Endometrial microvascular endothelial cells (primary cell): ENCODE results near the gene SEPTIN14. TPM values are rescaled to one million over a fixed set of nuclear protein-coding genes. Genes with fewer than 3 reads are reported as not detected.
"Not testable (repeated sequence)": the region's sequence is repeated elsewhere in the genome, so short reads cannot be mapped to it uniquely, and the experiment has no call there.

ENCODE experiments used
- in situ Hi-C: cut with HindIII; loops from 2 replicates; pipeline ENCODE4 v1.10.0; 2017; ENCODE audit warnings: low sequenced_read_pairs, low pct_unique_long_range_greater_than_20kb; ENCODE audit errors: inconsistent ontology term
- total RNA-seq: library from RNA; depleted of rRNA; stranded (reverse); fragments of >200 nt; gene quantifications from one replicate; pipeline ENCODE4 v1.2.3, GENCODE V29; 2015; ENCODE audit errors: inconsistent ontology term

SEPTIN14 gene
- total RNA-seq, 1 donor from 2014 or later = not detected

GRCh38 chr7:55787796-55788195 lies 74.8 kb downstream of the SEPTIN14 start:
- in situ Hi-C loops = no loop called here

GRCh38 chr7:55786901-55787300 lies 75.7 kb downstream of the SEPTIN14 start:
- in situ Hi-C loops = no loop called here

GRCh38 chr7:55785444-55785843 lies 77.1 kb downstream of the SEPTIN14 start:
- in situ Hi-C loops = not testable (repeated sequence)

- in situ Hi-C loops = no loop called here
Observed at GRCh38 chr7:55784151-55784550, 78.4 kb downstream of the SEPTIN14 start.

- in situ Hi-C loops = no loop called here
Observed at GRCh38 chr7:55778631-55779030, 83.9 kb downstream of the SEPTIN14 start.

GRCh38 chr7:55776196-55776595 lies 86.4 kb downstream of the SEPTIN14 start:
- in situ Hi-C loops = no loop called here

GRCh38 chr7:55775051-55775420 lies 87.5 kb downstream of the SEPTIN14 start:
- in situ Hi-C loops = no loop called here

- in situ Hi-C loops = no loop called here
Observed at GRCh38 chr7:55774327-55775050, 88.1 kb downstream of the SEPTIN14 start.

GRCh38 chr7:55770778-55771177 lies 91.8 kb downstream of the SEPTIN14 start:
- in situ Hi-C loops = no loop called here

GRCh38 chr7:55753274-55753862 lies 109.2 kb downstream of the SEPTIN14 start:
- in situ Hi-C loops = not testable (repeated sequence)

- in situ Hi-C loops = not testable (repeated sequence)
Observed at GRCh38 chr7:55744706-55745105, 117.8 kb downstream of the SEPTIN14 start.

Other genes with a start within 250 kb of the SEPTIN14 start
- 1.7 TPM for gene ZNF713, start 24.7 kb upstream of the SEPTIN14 start, total RNA-seq
- gene MRPS17, start 89.1 kb upstream of the SEPTIN14 start, total RNA-seq = 7.1 TPM
- 54.8 TPM for gene NIPSNAP2, start 101.8 kb upstream of the SEPTIN14 start, total RNA-seq
- gene PSPH, start 188.7 kb upstream of the SEPTIN14 start, total RNA-seq = 61.0 TPM
- gene CCT6A, start 189.0 kb upstream of the SEPTIN14 start, total RNA-seq = 196 TPM
- gene SUMF2, start 201.5 kb upstream of the SEPTIN14 start, total RNA-seq = 120 TPM
- not detected for gene PHKG1, start 230.2 kb upstream of the SEPTIN14 start, total RNA-seq
- gene CHCHD2, start 243.7 kb upstream of the SEPTIN14 start, total RNA-seq = 433 TPM